ENCODE results near the gene FCN2.

- TF ChIP-seq POLR2AphosphoS5 (IDR thresholded peaks at IDR 0.05) (no peak), CTCF (IDR thresholded peaks at IDR 0.05) (no peak), POLR2A (IDR thresholded peaks at IDR 0.05; ENCODE audit: low read depth) (no peak)
Observed at GRCh38 chr9:134908524-134909309, 28.1 kb downstream of the FCN2 start.

Measured in esophagus muscularis mucosa (tissue), 3 donors.